ENCODE results near the gene IFNL3. TPM values are rescaled to one million over a fixed set of nuclear protein-coding genes. Genes with fewer than 3 reads are reported as not detected.
A peak's percentile ranks its signal among the peaks of the same experiment; 100 is the strongest.

Gene IFNL3
- total RNA-seq, 1 experiment from 2014 or later = not detected

- BruUV-seq (replicated peaks) = no TSS peak
- ChIA-PET POLR2A (no interaction called here), CTCF (no interaction called here)
- H3K36me3 Mint-ChIP-seq (ENCODE audit: insufficient read depth, unreplicated experiment) = no peaks in the 10 kb centered on the region
- H3K9me3 ChIP-seq = no peaks in the 10 kb centered on the region
- no peaks in the 10 kb centered on the region for H3K27me3 Mint-ChIP-seq (ENCODE audit: insufficient read depth, unreplicated experiment)
- peaks cover 29% of the 10 kb centered on the region for H3K4me1 ChIP-seq
- DNase-seq = no peak
- no peak for TF ChIP-seq CTCF (IDR thresholded peaks at IDR 0.05; ENCODE audit: insufficient read depth in 1 of 2, low read depth in 1 of 2, low read length in 1 of 2, severe bottlenecking in 1 of 2, unreplicated experiment in 1 of 2)
- peaks cover 9% of the 10 kb centered on the region for H3K4me1 Mint-ChIP-seq (ENCODE audit: low read depth, unreplicated experiment)
- no peak within 1 kb of the TSS for H3K4me3 ChIP-seq (ENCODE audit: low read depth, low read length)
- no peak within 1 kb of the TSS for H3K4me3 Mint-ChIP-seq (ENCODE audit: unreplicated experiment)
- no peaks in the 10 kb centered on the region for H3K9me3 Mint-ChIP-seq (ENCODE audit: unreplicated experiment)
- H3K27me3 ChIP-seq (replicated peaks; ENCODE audit: control insufficient read depth, insufficient read depth, low read length) = no peaks in the 10 kb centered on the region
- H3K36me3 ChIP-seq (ENCODE audit: control insufficient read depth, insufficient read depth, low read length) = no peaks in the 10 kb centered on the region
- H3K27ac Mint-ChIP-seq (ENCODE audit: unreplicated experiment) = peak within 1 kb of the TSS; percentile 43
- intact Hi-C loops (cut with micrococcal nuclease; ENCODE audit: unreplicated experiment) = no loop called here
Observed at GRCh38 chr19:39203372-39204341, 41.1 kb downstream of the IFNL3 start, which contains the start of gene SYCN. Gene SYCN (minus strand): TSS chr19:39204263. CDS start chr19:39204254, 9 bp downstream.

- no peak for TF ChIP-seq CTCF (IDR thresholded peaks at IDR 0.05; ENCODE audit: insufficient read depth in 1 of 2, low read depth in 1 of 2, low read length in 1 of 2, severe bottlenecking in 1 of 2, unreplicated experiment in 1 of 2)
- Mint-ChIP-seq H3K27ac (ENCODE audit: unreplicated experiment) (no peak overlapping the region), H3K4me1 (ENCODE audit: low read depth, unreplicated experiment) (peaks cover 9% of the 10 kb centered on the region), H3K36me3 (ENCODE audit: insufficient read depth, unreplicated experiment) (no peaks in the 10 kb centered on the region), H3K4me3 (ENCODE audit: unreplicated experiment) (no peak overlapping the region), H3K9me3 (ENCODE audit: unreplicated experiment) (no peaks in the 10 kb centered on the region), H3K27me3 (ENCODE audit: insufficient read depth, unreplicated experiment) (no peaks in the 10 kb centered on the region)
- intact Hi-C loops (cut with micrococcal nuclease; ENCODE audit: unreplicated experiment) = no loop called here
- H3K36me3 ChIP-seq (ENCODE audit: control insufficient read depth, insufficient read depth, low read length) = no peaks in the 10 kb centered on the region
- H3K4me3 ChIP-seq (ENCODE audit: low read depth, low read length) = no peak overlapping the region
- no peaks in the 10 kb centered on the region for H3K27me3 ChIP-seq (replicated peaks; ENCODE audit: control insufficient read depth, insufficient read depth, low read length)
- CTCF ChIA-PET = no interaction called here
- BruUV-seq (replicated peaks) = no TSS peak
- POLR2A ChIA-PET = no interaction called here
- no peaks in the 10 kb centered on the region for H3K9me3 ChIP-seq
- DNase-seq = no peak
- H3K4me1 ChIP-seq = peaks cover 33% of the 10 kb centered on the region
Observed at GRCh38 chr19:39202998-39203355, 41.8 kb downstream of the IFNL3 start.

- no peaks in the 10 kb centered on the region for H3K36me3 ChIP-seq (ENCODE audit: control insufficient read depth, insufficient read depth, low read length)
- intact Hi-C loops (cut with micrococcal nuclease; ENCODE audit: unreplicated experiment) = no loop called here
- H3K27me3 ChIP-seq (replicated peaks; ENCODE audit: control insufficient read depth, insufficient read depth, low read length) = no peaks in the 10 kb centered on the region
- no peak overlapping the region for H3K4me3 ChIP-seq (ENCODE audit: low read depth, low read length)
- no peaks in the 10 kb centered on the region for H3K9me3 ChIP-seq
- H3K27me3 Mint-ChIP-seq (ENCODE audit: insufficient read depth, unreplicated experiment) = no peaks in the 10 kb centered on the region
- H3K4me1 ChIP-seq = peaks cover 41% of the 10 kb centered on the region
- CTCF ChIA-PET = no interaction called here
- H3K4me3 Mint-ChIP-seq (ENCODE audit: unreplicated experiment) = no peak overlapping the region
- no TSS peak for BruUV-seq (replicated peaks)
- H3K27ac Mint-ChIP-seq (ENCODE audit: unreplicated experiment) = no peak overlapping the region
- no peak for DNase-seq
- H3K36me3 Mint-ChIP-seq (ENCODE audit: insufficient read depth, unreplicated experiment) = no peaks in the 10 kb centered on the region
- no peaks in the 10 kb centered on the region for H3K9me3 Mint-ChIP-seq (ENCODE audit: unreplicated experiment)
- POLR2A ChIA-PET = no interaction called here
- TF ChIP-seq CTCF (IDR thresholded peaks at IDR 0.05; ENCODE audit: insufficient read depth in 1 of 2, low read depth in 1 of 2, low read length in 1 of 2, severe bottlenecking in 1 of 2, unreplicated experiment in 1 of 2) = no peak
- peaks cover 16% of the 10 kb centered on the region for H3K4me1 Mint-ChIP-seq (ENCODE audit: low read depth, unreplicated experiment)
Observed at GRCh38 chr19:39200803-39201115, 44.0 kb downstream of the IFNL3 start.
